NCI-H524 treated with DMSO at 0.1 percent for 48 hours (cell line): ENCODE measurements around the gene TMEM43.

Source experiments
- DNase-seq: peaks from one replicate; lab custom pipeline; 2025; lab: John Stamatoyannopoulos, UW

The TMEM43 gene

DNA sequence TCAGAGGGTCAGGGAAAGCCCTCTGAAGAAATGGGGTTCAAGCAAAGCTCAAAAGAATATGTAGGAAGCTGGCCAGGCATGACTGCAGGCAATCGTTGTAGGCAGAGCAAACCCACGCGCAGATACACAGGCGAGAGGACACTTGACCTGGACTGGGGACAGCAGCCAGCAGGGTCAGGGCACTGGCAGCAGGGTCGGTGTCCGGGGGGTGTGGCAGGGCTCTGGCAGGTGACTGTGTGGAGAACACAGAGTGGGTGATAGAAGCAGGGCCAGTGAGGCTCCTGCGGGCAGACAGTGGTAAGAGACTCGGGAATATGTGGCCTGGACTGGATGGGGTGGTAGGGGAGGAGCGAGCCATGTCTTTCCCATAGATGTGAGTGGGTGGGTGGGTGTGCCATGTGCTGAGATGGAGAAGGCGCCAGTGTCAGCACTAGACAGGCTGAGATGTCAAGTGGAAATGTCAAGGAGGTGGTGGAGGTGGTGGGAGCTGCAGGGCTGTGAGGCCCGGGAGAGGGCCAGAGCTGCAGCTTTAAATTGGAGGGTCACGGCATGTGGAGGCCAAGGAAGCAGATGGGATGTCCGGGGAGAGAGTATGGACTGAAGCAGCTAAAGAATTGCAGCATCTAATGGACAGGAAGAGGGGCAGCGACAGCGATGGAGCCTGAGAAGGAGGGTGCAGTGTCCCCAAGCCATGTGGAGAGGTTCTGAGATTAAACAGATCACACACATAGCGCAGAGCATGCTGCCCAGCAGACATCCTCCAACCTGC is 13.4 kb downstream of the TMEM43 start:
- DNase-seq, result no peak

DNA sequence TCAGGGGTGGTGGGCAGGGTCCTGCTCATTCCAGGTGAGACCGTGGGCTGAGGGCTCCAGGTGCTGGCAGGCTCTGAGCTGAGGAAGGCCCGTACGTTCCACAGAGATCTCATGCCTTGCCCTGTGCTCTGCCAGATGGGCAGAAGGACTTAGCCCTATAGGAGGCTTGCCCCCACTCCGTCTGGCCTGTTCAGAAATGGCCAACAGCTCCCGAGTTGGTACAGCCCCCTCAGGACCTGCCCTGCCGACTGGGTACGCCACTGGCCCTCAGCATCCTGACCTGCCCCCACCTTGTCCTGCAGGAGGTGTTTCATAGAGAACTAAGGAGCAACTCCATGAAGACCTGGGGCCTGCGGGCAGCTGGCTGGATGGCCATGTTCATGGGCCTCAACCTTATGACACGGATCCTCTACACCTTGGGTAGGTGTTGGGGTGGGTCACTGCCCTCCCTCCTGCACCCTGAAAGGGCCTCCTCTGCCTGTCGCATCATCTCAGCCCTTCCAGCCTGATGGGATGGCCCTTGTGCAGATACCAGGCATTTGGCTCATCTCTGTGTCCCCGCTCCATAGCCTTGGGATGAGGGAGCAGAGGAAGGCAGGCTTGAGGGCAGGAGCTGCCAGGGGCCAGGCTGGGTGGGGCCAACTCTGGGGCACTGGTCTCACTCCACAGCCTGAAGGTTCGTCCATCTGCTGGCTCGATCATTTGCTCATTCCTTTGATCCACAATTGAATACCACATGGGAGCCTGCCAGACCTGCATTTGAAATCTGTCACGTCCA is 14.2 kb downstream of the TMEM43 start:
- DNase-seq, result no peak

DNA sequence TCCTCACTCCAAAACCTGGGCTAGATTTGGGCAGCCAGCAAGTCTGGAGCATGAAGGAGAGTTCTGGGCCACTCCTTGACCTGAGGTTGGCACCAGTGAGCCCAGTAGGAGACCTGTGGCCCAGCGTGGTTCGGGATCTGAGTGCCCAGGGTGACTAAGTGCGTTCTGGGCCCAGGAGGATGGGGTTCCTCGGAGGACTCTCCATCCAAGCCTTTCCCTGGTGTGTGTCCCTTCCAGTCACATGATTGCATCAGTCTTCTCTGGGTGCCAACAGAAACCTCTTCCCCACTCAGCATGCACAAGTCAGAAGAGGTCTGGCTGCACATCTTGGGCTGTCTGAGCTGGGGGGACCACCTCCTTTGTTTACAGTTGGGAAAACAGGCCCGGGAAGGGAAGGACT is 14.9 kb downstream of the TMEM43 start:
- no peak for DNase-seq

DNA sequence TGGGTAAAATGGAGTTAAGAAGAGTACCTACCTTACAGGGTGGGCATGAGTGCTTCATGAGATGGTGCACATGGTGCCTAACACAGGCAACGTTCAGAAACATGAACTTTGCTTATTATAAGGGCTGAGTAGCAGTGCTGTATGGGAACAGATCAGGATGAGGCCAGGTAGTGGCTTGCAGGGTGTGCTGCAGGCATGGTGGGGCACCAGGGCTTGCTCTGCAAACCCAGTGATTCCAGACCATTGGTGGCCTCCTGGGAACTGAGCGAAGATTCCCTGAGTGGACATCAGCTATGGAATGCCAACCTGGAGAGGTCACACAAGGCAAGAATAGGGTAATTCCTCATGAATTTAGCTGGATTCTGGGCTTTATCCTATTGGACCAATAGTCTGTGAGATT is 15.8 kb downstream of the TMEM43 start:
- DNase-seq, result no peak

DNA sequence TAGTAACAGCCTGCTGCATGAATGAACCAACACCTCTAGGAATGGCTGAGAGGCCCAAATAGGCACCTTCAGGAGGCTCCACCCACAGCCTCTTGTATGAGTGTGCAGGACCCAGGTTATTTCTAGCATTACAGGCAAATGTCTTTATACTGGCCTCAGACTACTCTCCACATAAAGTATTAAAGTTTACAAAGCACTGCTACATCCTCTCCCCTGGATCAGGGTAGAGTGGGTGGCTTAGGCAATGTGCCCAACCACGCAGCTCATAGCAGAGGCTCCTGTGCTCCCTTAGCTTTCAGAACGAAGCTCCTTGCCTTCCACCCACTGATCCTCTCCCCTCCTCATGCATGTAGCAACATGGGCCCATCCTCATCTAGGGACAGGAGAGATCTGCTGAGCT is 16.3 kb downstream of the TMEM43 start:
- DNase-seq, result no peak

DNA sequence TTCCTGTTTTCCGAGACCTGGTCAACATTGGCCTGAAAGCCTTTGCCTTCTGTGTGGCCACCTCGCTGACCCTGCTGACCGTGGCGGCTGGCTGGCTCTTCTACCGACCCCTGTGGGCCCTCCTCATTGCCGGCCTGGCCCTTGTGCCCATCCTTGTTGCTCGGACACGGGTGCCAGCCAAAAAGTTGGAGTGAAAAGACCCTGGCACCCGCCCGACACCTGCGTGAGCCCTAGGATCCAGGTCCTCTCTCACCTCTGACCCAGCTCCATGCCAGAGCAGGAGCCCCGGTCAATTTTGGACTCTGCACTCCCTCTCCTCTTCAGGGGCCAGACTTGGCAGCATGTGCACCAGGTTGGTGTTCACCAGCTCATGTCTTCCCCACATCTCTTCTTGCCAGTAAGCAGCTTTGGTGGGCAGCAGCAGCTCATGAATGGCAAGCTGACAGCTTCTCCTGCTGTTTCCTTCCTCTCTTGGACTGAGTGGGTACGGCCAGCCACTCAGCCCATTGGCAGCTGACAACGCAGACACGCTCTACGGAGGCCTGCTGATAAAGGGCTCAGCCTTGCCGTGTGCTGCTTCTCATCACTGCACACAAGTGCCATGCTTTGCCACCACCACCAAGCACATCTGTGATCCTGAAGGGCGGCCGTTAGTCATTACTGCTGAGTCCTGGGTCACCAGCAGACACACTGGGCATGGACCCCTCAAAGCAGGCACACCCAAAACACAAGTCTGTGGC is 16.9 kb downstream of the TMEM43 start:
- DNase-seq, result no peak

DNA sequence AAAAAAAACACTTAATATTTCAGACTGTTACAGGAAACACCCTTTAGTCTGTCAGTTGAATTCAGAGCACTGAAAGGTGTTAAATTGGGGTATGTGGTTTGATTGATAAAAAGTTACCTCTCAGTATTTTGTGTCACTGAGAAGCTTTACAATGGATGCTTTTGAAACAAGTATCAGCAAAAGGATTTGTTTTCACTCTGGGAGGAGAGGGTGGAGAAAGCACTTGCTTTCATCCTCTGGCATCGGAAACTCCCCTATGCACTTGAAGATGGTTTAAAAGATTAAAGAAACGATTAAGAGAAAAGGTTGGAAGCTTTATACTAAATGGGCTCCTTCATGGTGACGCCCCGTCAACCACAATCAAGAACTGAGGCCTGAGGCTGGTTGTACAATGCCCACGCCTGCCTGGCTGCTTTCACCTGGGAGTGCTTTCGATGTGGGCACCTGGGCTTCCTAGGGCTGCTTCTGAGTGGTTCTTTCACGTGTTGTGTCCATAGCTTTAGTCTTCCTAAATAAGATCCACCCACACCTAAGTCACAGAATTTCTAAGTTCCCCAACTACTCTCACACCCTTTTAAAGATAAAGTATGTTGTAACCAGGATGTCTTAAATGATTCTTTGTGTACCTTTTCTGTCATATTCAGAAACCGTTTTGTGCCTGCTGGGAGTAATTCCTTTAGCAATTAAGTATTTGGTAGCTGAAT is 17.9 kb downstream of the TMEM43 start:
- no peak for DNase-seq

DNA sequence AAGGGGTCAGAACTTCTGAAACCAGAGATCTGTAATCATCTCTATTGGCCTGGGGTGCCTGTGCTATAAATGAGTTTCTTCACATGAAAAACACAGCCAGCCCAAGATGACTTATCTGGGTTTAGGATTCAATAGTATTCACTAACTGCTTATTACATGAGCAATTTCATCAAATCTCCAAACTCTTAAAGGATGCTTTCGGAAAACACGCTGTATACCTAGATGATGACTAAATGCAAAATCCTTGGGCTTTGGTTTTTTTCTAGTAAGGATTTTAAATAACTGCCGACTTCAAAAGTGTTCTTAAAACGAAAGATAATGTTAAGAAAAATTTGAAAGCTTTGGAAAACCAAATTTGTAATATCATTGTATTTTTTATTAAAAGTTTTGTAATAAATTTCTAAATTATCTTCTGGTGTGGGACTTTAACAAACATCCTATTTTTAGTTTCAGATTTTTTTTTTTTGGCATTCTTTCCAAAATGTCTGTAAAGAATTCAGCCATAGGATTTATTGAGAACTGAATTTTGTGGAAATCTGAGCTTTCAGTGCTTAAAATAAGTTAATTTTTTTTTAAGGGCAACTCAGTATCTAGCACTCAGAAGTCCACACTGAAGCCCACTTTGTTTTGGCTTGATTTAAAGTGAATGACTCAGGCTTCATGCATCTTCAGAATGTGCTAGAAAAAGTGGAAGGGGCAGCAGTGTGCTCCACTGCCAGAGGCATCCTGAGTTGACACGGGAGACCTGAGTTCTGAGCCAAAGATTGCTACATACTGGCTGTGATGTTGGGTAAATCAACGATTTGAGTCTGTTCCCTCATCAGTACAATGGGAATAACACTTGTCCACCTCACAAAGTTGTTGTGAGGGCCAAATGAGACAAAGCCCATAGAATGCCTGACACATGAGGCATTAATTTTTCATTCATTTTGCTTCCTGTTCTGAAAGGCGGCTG is 18.7 kb downstream of the TMEM43 start:
- no peak for DNase-seq

DNA sequence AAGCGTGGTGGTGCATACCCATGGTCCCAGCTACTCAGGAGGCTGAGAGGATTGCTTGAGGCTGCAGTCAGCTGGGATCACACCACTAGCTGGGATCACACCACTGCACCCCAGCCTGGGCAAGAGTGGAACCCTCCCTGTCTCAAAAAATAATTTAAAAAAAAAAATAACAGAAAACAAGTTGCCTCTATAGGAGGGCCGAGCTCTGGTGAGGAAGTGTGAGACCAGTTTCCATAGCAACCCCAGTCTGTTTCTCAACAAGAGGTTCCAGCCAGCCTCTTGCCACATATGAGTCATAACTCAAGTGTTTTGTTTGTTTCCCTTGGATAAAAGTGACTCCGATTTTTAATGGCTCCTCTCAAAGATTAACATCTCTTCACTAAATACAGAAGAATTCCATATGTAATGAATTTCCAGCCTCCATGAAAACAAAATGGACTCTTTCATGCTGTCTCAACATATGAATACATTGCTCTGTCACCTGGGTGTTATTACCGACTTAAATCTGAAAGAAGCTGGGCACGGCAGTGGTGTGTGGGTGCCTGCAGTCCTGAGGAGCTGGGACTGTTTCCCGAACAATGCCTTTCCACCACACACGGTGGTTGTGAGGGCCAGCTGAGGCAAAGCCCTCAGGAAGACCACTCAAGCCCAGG is 19.7 kb downstream of the TMEM43 start:
- DNase-seq, result no peak

DNA sequence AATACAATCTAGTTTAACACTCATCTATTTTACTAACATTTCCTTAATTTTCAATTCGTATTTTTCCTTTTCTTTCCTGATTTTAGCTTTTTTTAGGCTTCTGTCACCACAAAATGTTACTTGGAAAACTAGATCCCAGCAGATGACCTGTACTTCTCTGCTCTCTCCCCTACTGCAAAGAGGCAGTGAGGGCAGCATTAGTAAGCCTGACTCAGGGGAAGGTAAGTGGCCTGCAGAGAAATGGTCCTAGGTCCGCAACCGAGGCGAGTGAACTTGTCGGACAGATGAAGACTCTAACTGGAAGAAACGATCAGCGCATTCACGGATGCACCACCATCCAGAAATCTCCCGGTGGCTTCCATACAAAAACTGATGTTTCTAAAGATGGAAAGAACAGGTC is 20.4 kb downstream of the TMEM43 start:
- no peak for DNase-seq

DNA sequence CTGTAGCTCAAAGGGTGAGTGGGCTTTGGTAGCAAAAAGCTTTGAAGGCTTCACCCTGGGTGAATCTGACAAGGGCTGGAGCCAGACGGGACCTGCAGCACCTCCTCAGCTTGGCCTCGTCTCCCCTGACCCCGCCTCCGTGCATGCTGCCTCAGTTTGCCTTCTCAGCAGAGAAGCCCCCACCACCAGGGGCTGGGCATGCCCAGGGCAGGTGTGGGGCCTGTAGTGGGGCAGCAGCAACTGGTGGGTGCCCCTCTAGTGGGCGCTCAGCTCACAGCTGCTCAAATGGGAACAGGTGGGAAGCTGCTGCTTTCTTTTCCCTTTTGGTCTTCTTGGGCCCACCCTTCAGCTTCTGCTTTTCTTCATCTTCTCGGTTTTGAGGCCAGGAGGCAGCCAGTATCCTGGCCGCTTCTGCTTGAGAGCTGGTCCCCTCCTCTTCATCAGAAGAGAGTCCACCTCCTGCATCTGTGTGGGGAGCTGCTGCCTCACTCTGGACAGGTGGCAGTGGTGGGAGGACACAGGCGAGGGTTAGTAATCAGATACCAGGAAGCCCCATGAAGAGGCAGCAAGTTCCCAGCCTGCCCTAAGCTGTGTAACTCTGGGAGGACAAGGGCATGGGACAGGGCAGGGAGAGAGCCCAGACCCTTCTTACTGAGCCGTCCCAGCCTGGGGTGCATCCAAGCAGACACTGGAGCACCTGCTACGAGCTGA is 21.0 kb downstream of the TMEM43 start:
- no peak for DNase-seq

DNA sequence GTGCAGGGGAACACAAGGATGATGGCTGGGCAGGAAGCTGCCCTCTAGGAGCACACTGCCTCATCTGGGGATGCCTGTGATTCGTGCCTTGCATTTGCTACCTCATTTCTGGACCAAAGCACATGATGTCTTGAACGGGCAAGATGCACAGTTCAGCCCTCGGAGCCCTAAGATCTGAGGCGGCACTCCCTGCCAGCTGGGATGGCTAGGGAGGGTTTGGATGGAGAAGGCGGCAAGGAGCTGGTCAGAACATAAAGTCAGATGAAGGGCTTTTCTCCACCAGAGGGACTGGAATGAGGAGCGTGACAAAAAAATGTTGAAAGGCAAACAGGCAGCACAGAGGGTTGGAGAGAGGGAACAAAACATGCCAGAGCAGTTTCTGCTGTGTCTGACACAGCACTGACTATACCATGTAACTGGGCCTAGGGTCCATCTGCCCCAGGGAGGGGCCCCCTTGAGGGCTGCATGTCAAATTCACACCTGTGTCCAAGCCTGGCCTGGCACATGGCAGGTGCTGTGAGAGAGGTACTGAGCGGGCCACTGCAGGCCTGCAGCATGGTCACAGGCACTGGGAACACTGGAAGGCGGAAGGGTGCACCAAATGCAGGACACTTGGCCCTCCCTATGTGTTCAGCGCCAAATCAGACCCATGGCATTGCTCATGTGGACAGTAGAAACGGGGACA is 21.7 kb downstream of the TMEM43 start:
- no peak for DNase-seq

DNA sequence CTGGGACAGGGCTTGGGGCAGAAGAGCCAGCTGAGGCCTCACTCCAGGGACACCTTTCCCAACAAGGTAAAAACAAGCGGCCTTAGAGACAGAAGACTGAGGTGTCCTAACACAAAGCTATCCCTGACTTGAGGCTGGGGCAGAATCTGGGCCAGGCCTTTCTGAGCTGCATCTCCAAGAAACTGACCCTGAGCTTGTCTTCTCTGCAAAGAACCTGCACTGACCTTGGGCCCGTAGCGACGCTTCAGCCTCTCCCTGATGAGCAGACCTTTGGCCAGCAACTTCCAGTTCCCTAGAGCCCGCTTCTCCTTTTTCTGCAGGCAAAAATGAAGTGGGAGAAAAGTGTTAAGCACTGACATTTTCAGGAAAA is 22.2 kb downstream of the TMEM43 start:
- no peak for DNase-seq

DNA sequence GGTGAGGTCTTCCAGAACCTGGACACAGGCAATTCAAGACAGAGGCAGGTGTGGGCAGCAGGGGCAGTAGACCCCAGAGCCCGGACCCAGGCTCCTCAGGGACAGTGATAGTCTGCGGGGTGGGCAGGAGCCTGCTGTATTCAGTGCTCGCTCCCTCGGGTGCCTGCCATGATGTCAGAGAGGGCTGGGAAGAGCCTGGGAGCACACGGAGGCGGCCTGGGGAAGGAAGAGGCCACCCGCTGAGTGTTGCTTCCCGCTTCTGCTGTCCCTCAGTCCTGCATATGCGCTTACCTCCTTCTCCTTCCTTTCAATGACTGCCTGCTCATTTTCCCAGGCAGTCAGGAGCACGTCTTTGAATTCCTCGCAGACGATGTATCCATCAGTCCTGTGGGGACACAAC is 22.8 kb downstream of the TMEM43 start:
- no peak for DNase-seq

DNA sequence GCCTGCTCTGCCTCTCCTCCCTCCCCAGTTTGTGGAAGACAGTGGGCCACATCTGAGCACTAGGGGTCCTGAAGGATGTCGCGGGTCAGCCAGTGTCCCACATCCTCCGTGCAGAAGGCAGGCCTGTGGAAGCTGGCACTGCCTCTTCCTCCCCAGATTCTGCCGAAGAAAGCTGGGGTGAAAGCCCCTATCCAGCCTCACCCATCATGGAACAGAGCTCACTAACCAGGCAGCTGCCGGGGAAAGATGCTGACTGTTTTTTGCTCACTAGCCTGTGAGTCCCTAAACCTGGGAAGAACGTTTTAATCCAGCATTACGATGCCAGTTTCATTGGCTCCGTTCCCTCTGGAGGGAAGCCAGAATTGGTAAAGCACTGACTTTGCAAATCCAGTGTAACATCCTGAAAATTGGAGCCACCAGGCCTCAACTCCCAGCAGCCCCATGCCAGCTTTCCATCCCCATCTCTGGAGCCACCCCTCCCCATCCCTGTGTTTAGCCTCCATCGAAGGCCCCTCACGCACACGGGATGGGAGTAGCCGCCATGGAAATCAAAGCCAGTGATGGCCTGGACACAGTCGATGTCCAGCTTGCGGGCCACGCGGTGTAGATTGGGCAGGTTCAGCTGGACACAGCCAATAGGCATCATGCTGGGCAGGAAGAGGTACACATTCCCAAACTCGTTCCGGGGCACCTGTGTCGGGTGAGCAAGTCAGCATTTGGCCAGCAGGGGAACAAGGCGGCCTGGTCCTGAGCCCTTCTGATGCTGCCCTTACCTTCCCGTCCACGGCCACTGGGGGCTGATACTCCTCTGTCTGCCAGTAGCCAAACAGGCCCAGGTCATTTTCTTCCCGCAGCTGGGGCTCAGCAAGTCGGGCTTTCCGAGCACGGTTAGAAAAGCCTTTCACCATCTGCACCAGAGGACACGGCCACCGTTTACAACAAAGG is 23.5 kb downstream of the TMEM43 start:
- DNase-seq, result no peak

DNA sequence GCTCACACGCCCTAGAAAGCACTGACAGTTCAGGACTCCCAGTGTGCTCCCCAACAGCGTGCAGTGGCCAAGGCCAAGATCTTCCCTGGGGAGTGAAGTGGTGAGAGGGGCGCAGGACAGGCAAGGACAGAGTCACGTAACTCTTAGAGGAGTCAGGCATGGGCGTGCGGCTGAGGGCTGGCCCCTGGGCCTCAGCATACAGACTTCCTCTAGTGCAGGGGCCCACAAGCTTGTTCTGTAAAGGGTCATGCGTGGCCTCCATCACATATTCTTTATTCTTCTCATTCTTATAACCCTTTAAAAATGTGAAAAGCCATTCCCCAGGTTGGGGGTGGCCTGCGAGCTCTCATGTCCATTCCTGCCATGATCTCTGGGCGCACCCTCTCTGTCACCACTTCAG is 25.2 kb downstream of the TMEM43 start:
- no peak for DNase-seq

DNA sequence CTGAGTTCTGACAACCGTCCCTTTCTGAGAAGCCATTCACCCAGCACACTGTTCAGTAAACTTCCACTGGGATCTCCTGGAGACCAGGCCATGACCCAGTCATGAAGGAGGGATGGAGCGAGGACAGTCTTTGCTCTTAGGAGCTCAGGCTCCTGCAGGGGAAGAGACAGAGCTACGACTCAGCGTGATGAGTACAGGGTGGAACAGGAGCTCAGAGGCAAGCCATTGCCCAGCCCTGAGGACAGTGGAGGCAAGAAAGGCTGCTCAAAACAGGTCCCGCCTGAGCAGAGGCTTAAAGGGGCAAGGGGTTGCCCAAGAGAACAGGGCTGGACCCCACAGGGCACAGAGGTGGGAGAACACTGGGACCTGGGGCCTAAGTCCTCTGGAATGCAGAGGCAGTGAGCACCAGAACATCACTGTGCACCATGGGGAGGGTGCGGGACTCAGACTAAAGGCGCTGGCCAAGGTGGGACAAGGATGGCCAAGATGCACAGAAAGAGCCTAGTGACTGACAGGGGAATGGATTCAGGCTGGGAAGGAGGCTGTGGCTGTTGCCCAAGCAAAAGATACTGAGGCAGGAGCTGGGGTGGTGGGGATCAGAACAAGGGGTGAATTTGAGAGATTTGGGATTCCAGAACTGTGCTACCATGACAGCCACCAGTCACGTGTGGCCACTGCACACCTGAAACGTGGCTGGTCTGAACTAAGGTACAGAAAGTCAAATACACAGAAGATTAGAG is 25.8 kb downstream of the TMEM43 start:
- DNase-seq, result no peak
